ENCODE measurements around the gene C3orf49.

Gene C3orf49

DNA sequence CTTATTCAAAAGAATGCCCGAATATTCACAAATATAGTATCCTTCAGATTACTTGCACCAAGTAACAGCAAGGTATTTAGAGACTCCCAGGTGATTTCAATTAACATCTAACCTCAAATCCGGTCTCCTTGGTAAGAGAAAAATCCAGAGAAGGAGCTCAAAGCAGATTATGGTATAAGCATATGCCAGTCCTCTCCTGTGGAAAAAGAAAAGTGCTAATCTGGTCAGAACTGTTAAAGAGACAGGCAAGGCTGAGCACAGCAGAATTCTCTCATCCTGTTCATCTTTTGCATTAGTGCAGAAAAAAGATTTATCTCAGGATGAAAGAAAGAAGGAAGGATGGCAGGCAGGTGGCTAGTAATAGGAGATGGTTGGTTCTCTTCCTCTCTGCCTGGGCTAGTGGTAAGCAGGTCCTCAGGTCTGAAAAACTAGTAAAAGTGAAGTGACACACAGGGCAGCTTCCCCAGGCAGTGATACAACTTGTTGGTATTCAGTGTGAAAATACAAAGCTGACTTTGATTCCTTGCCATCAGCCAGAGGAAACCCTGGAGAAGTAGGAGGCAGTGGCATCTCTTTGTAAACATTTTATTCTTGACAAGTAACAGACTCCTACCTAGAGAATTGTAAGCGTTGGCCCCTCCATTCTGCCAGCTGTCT, 58.8 kb downstream of the C3orf49 start:
- no peaks in the 10 kb centered on the region for H3K27me3 ChIP-seq (ENCODE audit: control insufficient read depth, insufficient read depth, low read length)
- no peak overlapping the region for H3K4me3 ChIP-seq (ENCODE audit: low read length)
- H3K9me3 ChIP-seq (ENCODE audit: control insufficient read depth, insufficient read depth, low read length): no peaks in the 10 kb centered on the region
- WGBS (ENCODE audit: insufficient coverage, insufficient read length): no CpG with 5 or more reads among the region's 3 CpGs
- no peak overlapping the region for H3K27ac ChIP-seq (ENCODE audit: low read length)
- no peak for DNase-seq (ENCODE audit: low read depth, low spot score)
- peaks cover 1% of the 10 kb centered on the region; the same call in 1 of the 2 replicates for H3K4me1 ChIP-seq (ENCODE audit: control insufficient read depth, insufficient read depth, low read length)
- no peaks in the 10 kb centered on the region for H3K36me3 ChIP-seq (ENCODE audit: control insufficient read depth, insufficient read depth, low read length)

- no peaks in the 10 kb centered on the region for H3K36me3 ChIP-seq (ENCODE audit: control insufficient read depth, insufficient read depth, low read length)
- no peaks in the 10 kb centered on the region for H3K27me3 ChIP-seq (ENCODE audit: control insufficient read depth, insufficient read depth, low read length)
- no peak for DNase-seq (ENCODE audit: low read depth, low spot score)
- H3K27ac ChIP-seq (ENCODE audit: low read length): no peak overlapping the region
- H3K4me3 ChIP-seq (ENCODE audit: low read length): no peak overlapping the region
- WGBS (ENCODE audit: insufficient coverage, insufficient read length): no CpG with 5 or more reads among the region's 2 CpGs
- H3K9me3 ChIP-seq (ENCODE audit: control insufficient read depth, insufficient read depth, low read length): no peaks in the 10 kb centered on the region
- peaks cover 1% of the 10 kb centered on the region; the same call in 1 of the 2 replicates for H3K4me1 ChIP-seq (ENCODE audit: control insufficient read depth, insufficient read depth, low read length)
These were observed 59.4 kb downstream of the C3orf49 start for GRCh38 chr3:63878394-63879060.

GRCh38 chr3:63880653-63881052, 61.6 kb downstream of the C3orf49 start:
- Histone ChIP-seq H3K27me3 (ENCODE audit: control insufficient read depth, insufficient read depth, low read length) (no peaks in the 10 kb centered on the region), H3K27ac (ENCODE audit: low read length) (no peak overlapping the region), H3K9me3 (ENCODE audit: control insufficient read depth, insufficient read depth, low read length) (no peaks in the 10 kb centered on the region), H3K36me3 (ENCODE audit: control insufficient read depth, insufficient read depth, low read length) (no peaks in the 10 kb centered on the region), H3K4me3 (ENCODE audit: low read length) (no peak overlapping the region), H3K4me1 (ENCODE audit: control insufficient read depth, insufficient read depth, low read length) (no peaks in the 10 kb centered on the region; the same call in 1 of the 2 replicates)
- no CpG with 5 or more reads among the region's 5 CpGs for WGBS (ENCODE audit: insufficient coverage, insufficient read length)
- DNase-seq (ENCODE audit: low read depth, low spot score): no peak

GRCh38 chr3:63886858-63887257, 67.8 kb downstream of the C3orf49 start:
- Histone ChIP-seq H3K27ac (ENCODE audit: low read length) (no peak overlapping the region), H3K36me3 (ENCODE audit: control insufficient read depth, insufficient read depth, low read length) (no peaks in the 10 kb centered on the region), H3K27me3 (ENCODE audit: control insufficient read depth, insufficient read depth, low read length) (no peaks in the 10 kb centered on the region), H3K4me1 (ENCODE audit: control insufficient read depth, insufficient read depth, low read length) (peaks cover 2% of the 10 kb centered on the region; the same call in 1 of the 2 replicates), H3K9me3 (ENCODE audit: control insufficient read depth, insufficient read depth, low read length) (no peaks in the 10 kb centered on the region), H3K4me3 (ENCODE audit: low read length) (no peak overlapping the region)
- no peak for DNase-seq (ENCODE audit: low read depth, low spot score)
- WGBS (ENCODE audit: insufficient coverage, insufficient read length): no CpG with 5 or more reads among the region's 3 CpGs

- Histone ChIP-seq H3K27ac (ENCODE audit: low read length) (no peak overlapping the region), H3K4me1 (ENCODE audit: control insufficient read depth, insufficient read depth, low read length) (peaks cover 2% of the 10 kb centered on the region; the same call in 1 of the 2 replicates), H3K4me3 (ENCODE audit: low read length) (no peak overlapping the region), H3K36me3 (ENCODE audit: control insufficient read depth, insufficient read depth, low read length) (no peaks in the 10 kb centered on the region), H3K9me3 (ENCODE audit: control insufficient read depth, insufficient read depth, low read length) (no peaks in the 10 kb centered on the region), H3K27me3 (ENCODE audit: control insufficient read depth, insufficient read depth, low read length) (no peaks in the 10 kb centered on the region)
- no peak for DNase-seq (ENCODE audit: low read depth, low spot score)
- WGBS (ENCODE audit: insufficient coverage, insufficient read length): no CpG with 5 or more reads among the region's 5 CpGs
These were observed 72.4 kb downstream of the C3orf49 start for GRCh38 chr3:63891518-63891917.

GRCh38 chr3:63892773-63893352, 73.8 kb downstream of the C3orf49 start:
- WGBS (ENCODE audit: insufficient coverage, insufficient read length): no CpG with 5 or more reads among the region's 1 CpG
- H3K27me3 ChIP-seq (ENCODE audit: control insufficient read depth, insufficient read depth, low read length): no peaks in the 10 kb centered on the region

DNA sequence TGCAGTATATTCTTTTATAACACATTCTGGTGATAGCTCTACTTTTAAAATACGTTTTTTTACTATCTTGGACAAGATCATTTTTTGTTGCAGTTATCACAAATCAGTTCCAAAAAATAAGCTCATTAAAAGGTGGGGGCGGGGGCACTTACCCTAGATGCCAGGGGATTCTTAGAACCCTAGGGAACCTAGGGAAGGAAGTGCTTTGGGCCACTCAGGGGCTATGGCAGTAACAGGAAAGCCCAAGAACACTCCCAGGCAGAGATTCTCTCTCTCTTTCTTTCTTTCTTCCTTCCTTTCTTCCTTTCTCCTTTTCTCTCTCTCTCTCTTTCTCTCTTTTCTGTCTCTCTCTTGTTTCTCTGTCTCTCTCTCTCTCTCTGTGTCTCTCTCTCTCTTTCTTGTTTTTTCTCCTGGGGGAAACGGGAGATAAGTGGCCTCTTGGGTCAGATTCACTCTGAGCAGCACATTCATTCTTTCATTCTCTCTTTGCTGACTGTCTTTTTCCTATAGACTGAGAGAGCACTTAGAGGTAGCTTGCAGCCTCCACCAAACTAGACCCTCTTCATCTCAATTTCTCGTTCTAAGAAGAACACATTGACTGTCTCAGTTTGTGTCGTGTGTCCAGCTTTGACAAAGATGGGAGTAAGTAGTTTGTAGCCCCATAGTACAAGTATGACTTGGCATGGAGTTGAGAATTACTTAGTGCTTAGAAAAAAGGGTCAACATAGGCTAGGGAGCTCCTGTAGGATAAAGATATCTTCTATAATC, 76.5 kb downstream of the C3orf49 start:
- Histone ChIP-seq H3K27me3 (ENCODE audit: control insufficient read depth, insufficient read depth, low read length) (no peaks in the 10 kb centered on the region), H3K9me3 (ENCODE audit: control insufficient read depth, insufficient read depth, low read length) (no peaks in the 10 kb centered on the region), H3K4me1 (ENCODE audit: control insufficient read depth, insufficient read depth, low read length) (no peaks in the 10 kb centered on the region), H3K4me3 (ENCODE audit: low read length) (no peak overlapping the region), H3K27ac (ENCODE audit: low read length) (no peak overlapping the region), H3K36me3 (ENCODE audit: control insufficient read depth, insufficient read depth, low read length) (no peaks in the 10 kb centered on the region)
- no CpG with 5 or more reads among the region's 5 CpGs for WGBS (ENCODE audit: insufficient coverage, insufficient read length)
- no peak for DNase-seq (ENCODE audit: low read depth, low spot score)

More at GRCh38 chr3:63892773-63893352, 73.8 kb downstream of the C3orf49 start:
- no peak for DNase-seq (ENCODE audit: low read depth, low spot score)
- no peaks in the 10 kb centered on the region for H3K9me3 ChIP-seq (ENCODE audit: control insufficient read depth, insufficient read depth, low read length)
- H3K36me3 ChIP-seq (ENCODE audit: control insufficient read depth, insufficient read depth, low read length): no peaks in the 10 kb centered on the region
- H3K4me3 ChIP-seq (ENCODE audit: low read length): no peak overlapping the region
- H3K4me1 ChIP-seq (ENCODE audit: control insufficient read depth, insufficient read depth, low read length): no peaks in the 10 kb centered on the region
- no peak overlapping the region for H3K27ac ChIP-seq (ENCODE audit: low read length)

DNA sequence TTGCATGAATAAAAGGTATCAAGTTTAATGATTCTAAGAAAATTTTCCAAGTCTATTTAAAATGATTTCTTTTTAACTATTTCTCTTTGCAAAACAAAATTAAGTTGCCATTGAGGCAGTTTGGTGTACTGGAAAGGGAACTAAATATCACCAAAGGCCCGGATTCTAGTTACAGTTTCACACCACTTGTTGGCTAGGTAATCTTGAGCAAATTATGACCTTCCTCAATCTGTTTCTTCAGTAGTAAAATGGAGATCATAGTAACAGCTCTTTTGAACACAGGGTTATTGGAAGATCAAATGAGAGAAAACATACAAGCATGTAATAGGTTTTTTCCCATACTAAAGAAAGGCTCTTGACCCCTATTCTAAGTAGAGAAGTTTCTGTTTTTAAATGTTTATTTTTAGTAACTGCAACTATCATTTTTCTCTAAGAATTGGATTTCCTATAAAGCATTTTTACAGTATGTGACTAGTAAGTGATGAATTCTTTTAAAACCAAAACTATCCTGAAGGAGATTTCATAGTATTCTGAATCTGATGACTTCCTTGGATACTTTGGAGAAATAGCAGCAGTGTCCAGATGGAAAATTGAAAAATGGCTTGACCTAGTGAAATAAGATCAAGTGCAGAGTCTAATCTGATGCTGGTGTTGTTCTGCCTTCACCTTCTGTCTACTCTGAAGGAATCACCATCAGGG, 77.4 kb downstream of the C3orf49 start:
- no peaks in the 10 kb centered on the region for H3K36me3 ChIP-seq (ENCODE audit: control insufficient read depth, insufficient read depth, low read length)
- H3K4me1 ChIP-seq (ENCODE audit: control insufficient read depth, insufficient read depth, low read length): no peaks in the 10 kb centered on the region
- no CpG with 5 or more reads among the region's 1 CpG for WGBS (ENCODE audit: insufficient coverage, insufficient read length)
- H3K27ac ChIP-seq (ENCODE audit: low read length): no peak overlapping the region
- no peaks in the 10 kb centered on the region for H3K9me3 ChIP-seq (ENCODE audit: control insufficient read depth, insufficient read depth, low read length)
- H3K27me3 ChIP-seq (ENCODE audit: control insufficient read depth, insufficient read depth, low read length): no peaks in the 10 kb centered on the region
- H3K4me3 ChIP-seq (ENCODE audit: low read length): no peak overlapping the region
- DNase-seq (ENCODE audit: low read depth, low spot score): no peak
